Activated naive CD4-positive, alpha-beta T cell treated with anti-CD3 and anti-CD28 coated beads for 36 hours (primary cell): ENCODE measurements around the gene POF1B. TPM values are rescaled to one million over a fixed set of nuclear protein-coding genes. Genes with fewer than 3 reads are reported as not detected.
A peak's percentile ranks its signal among the peaks of the same experiment; 100 is the strongest.
"Not testable (repeated sequence)": the region's sequence is repeated elsewhere in the genome, so short reads cannot be mapped to it uniquely, and the experiment has no call there.

Experiments
- CTCF ChIA-PET: fragments of 350-600 bp; sonication (Branson Sonifier 250); formaldehyde crosslinking; loops from one replicate; lab custom pipeline; 2021; ENCODE audit warnings: antibody characterized with exemption; lab: Charles Lee
- DNase-seq: peaks from one replicate; pipeline ENCODE4 v3.0.0-alpha.2; 2020
- H3K27ac Mint-ChIP-seq: one replicate; pipeline ENCODE4 v1.8.0; 2021; ENCODE audit warnings: mild to moderate bottlenecking, mixed read lengths
- H3K27me3 Mint-ChIP-seq: one replicate; pipeline ENCODE4 v1.8.0; 2021; ENCODE audit warnings: low read depth, mixed read lengths
- H3K36me3 Mint-ChIP-seq: one replicate; pipeline ENCODE4 v1.8.0; 2021; ENCODE audit warnings: low read depth, mixed read lengths
- H3K4me1 Mint-ChIP-seq: one replicate; pipeline ENCODE4 v1.8.0; 2021; ENCODE audit warnings: low read depth, mixed read lengths
- H3K4me3 Mint-ChIP-seq: one replicate; pipeline ENCODE4 v1.8.0; 2021; ENCODE audit warnings: mild to moderate bottlenecking, moderate library complexity, mixed read lengths
- H3K9me3 Mint-ChIP-seq: one replicate; pipeline ENCODE4 v1.8.0; 2021; ENCODE audit warnings: mixed read lengths
- intact Hi-C: fragments of 100-400 bp; cut with micrococcal nuclease; formaldehyde crosslinking; loops from one replicate; pipeline ENCODE4 v1.15.1; 2023
- total RNA-seq, 2 experiments: library from RNA; stranded (reverse); gene quantifications; one replicate each; pipeline ENCODE4 v1.2.3, GENCODE V29; 2021

POF1B gene
- total RNA-seq, 2 experiments from 2014 or later = 0.12 to 0.19 TPM

- intact Hi-C loops = no loop called here
- Mint-ChIP-seq H3K9me3 (no peaks in the 10 kb centered on the region), H3K4me1 (no peaks in the 10 kb centered on the region), H3K27me3 (no peaks in the 10 kb centered on the region), H3K36me3 (no peaks in the 10 kb centered on the region), H3K27ac (no peak overlapping the region), H3K4me3 (no peak overlapping the region)
- DNase-seq = no peak
- CTCF ChIA-PET = no interaction called here
These were observed 53.0 kb downstream of the POF1B start for GRCh38 chrX:85326234-85327059.

DNA sequence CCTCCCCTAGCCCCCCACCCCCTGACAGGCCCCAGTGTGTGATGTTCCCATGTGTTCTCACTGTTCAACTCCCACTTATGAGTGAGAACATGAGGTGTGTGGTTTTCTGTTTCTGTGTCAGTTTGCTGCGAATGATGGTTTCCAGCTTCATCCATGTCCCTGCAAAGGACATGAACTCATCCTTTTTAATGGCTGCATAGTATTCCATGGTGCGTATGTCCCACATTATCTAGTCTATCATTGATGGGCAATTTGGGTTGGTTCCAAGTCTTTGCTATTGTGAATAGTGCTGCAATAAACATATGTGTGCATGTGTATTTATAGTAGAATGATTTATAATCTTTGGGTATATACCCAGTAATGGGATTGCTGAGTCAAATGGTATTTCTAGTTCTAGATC, 68.1 kb downstream of the POF1B start:
- CTCF ChIA-PET, H3K27me3 Mint-ChIP-seq, H3K36me3 Mint-ChIP-seq, H3K4me1 Mint-ChIP-seq, H3K4me3 Mint-ChIP-seq, H3K27ac Mint-ChIP-seq, H3K9me3 Mint-ChIP-seq, DNase-seq, intact Hi-C loops: not testable (repeated sequence)

GRCh38 chrX:85309717-85310116, 69.7 kb downstream of the POF1B start:
- H3K9me3 Mint-ChIP-seq = peaks cover 3% of the 10 kb centered on the region
- no peaks in the 10 kb centered on the region for H3K27me3 Mint-ChIP-seq
- no peak overlapping the region for H3K4me3 Mint-ChIP-seq
- no peaks in the 10 kb centered on the region for H3K4me1 Mint-ChIP-seq
- intact Hi-C loops = no loop called here
- H3K36me3 Mint-ChIP-seq = no peaks in the 10 kb centered on the region
- CTCF ChIA-PET = no interaction called here
- DNase-seq = no peak
- H3K27ac Mint-ChIP-seq = no peak overlapping the region

- no peak overlapping the region for H3K4me3 Mint-ChIP-seq
- H3K36me3 Mint-ChIP-seq = no peaks in the 10 kb centered on the region
- DNase-seq = no peak
- H3K4me1 Mint-ChIP-seq = no peaks in the 10 kb centered on the region
- H3K9me3 Mint-ChIP-seq = peaks cover 1% of the 10 kb centered on the region
- H3K27ac Mint-ChIP-seq = no peak overlapping the region
- intact Hi-C loops = no loop called here
- CTCF ChIA-PET = no interaction called here
- no peaks in the 10 kb centered on the region for H3K27me3 Mint-ChIP-seq
These were observed 75.9 kb downstream of the POF1B start for GRCh38 chrX:85303544-85303943.

- no peak for DNase-seq
- H3K9me3 Mint-ChIP-seq = peaks cover 2% of the 10 kb centered on the region
- no peaks in the 10 kb centered on the region for H3K36me3 Mint-ChIP-seq
- H3K27ac Mint-ChIP-seq = no peak overlapping the region
- no peaks in the 10 kb centered on the region for H3K4me1 Mint-ChIP-seq
- CTCF ChIA-PET = no interaction called here
- intact Hi-C loops = no loop called here
- H3K4me3 Mint-ChIP-seq = no peak overlapping the region
- no peaks in the 10 kb centered on the region for H3K27me3 Mint-ChIP-seq
These were observed 90.3 kb downstream of the POF1B start for GRCh38 chrX:85288992-85289723.

GRCh38 chrX:85285286-85285685, 94.2 kb downstream of the POF1B start:
- DNase-seq, H3K27ac Mint-ChIP-seq, intact Hi-C loops, H3K4me3 Mint-ChIP-seq, H3K36me3 Mint-ChIP-seq, H3K27me3 Mint-ChIP-seq, CTCF ChIA-PET, H3K4me1 Mint-ChIP-seq, H3K9me3 Mint-ChIP-seq: not testable (repeated sequence)

- H3K27me3 Mint-ChIP-seq = peaks cover 14% of the 10 kb centered on the region
- DNase-seq = peak; percentile 8
- no peaks in the 10 kb centered on the region for H3K9me3 Mint-ChIP-seq
- peak overlapping the region; percentile 36 for H3K27ac Mint-ChIP-seq
- intact Hi-C loops = no loop called here
- H3K4me3 Mint-ChIP-seq = peak overlapping the region; percentile 83
- peaks cover 6% of the 10 kb centered on the region for H3K36me3 Mint-ChIP-seq
- peaks cover 7% of the 10 kb centered on the region for H3K4me1 Mint-ChIP-seq
- CTCF ChIA-PET = no interaction called here
These were observed 134.8 kb downstream of the POF1B start for GRCh38 chrX:85244450-85245211.

- Mint-ChIP-seq H3K4me1 (peaks cover 7% of the 10 kb centered on the region), H3K36me3 (peaks cover 5% of the 10 kb centered on the region), H3K27me3 (peaks cover 14% of the 10 kb centered on the region), H3K9me3 (no peaks in the 10 kb centered on the region), H3K4me3 (peak within 1 kb of the TSS; percentile 83), H3K27ac (peak within 1 kb of the TSS; percentile 36)
- intact Hi-C loops = no loop called here
- DNase-seq = peak; percentile 20
- CTCF ChIA-PET = no interaction called here
These were observed 135.6 kb downstream of the POF1B start, which contains the start of the genes SATL1 and ZNF711 for GRCh38 chrX:85243761-85244449. Gene SATL1 (minus strand): TSS chrX:85243779. CDS start chrX:85108968, 134,811 bp downstream. Gene ZNF711 (plus strand): TSS chrX:85243991. CDS start chrX:85247573, 3,582 bp downstream.

DNA sequence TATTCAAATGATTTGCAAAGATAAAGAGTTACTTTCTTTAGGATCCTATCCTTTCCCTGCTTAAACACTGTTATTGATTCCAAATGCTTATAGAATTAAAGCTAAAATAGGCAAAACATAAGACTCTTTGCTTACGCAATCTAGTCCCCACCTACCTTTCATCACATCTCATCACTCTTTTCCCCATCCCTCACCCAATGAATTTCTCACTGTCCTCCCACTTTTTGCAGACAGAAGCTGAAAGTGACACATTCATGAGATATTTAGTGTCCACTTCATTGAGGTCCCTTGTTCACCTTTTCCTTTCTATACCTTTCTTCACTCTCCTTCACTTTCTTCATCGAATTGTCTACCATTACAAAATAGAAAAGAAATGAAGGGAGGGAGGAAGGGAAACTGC, 136.3 kb downstream of the POF1B start:
- H3K27ac Mint-ChIP-seq = no peak overlapping the region
- CTCF ChIA-PET = no interaction called here
- H3K9me3 Mint-ChIP-seq = no peaks in the 10 kb centered on the region
- peaks cover 2% of the 10 kb centered on the region for H3K36me3 Mint-ChIP-seq
- intact Hi-C loops = no loop called here
- DNase-seq = no peak
- peaks cover 7% of the 10 kb centered on the region for H3K4me1 Mint-ChIP-seq
- H3K27me3 Mint-ChIP-seq = peaks cover 14% of the 10 kb centered on the region
- peak overlapping the region; percentile 39 for H3K4me3 Mint-ChIP-seq

Other genes starting within 250 kb of the POF1B start
- gene SATL1, start 135.9 kb downstream of the POF1B start, total RNA-seq = not detected
- gene ZNF711, start 135.7 kb downstream of the POF1B start, total RNA-seq = 1 to 10 TPM in 1 of 2 experiments, under 1 TPM in 1; 0.79 to 1.0 TPM